Left cardiac atrium (tissue), 4 donors: Measurements from ENCODE around the gene AATK. TPM values are rescaled to one million over a fixed set of nuclear protein-coding genes. Genes with fewer than 3 reads are reported as not detected.
"Not testable (repeated sequence)": the region's sequence is repeated elsewhere in the genome, so short reads cannot be mapped to it uniquely, and the experiment has no call there.

Experiments
- ATAC-seq, 2 donors: fragments of 200-7000 bp; cut with Tn5 transposase; one replicate each; pipeline ENCODE4 v1.9.1; 2020; ENCODE audit warnings: mild to moderate bottlenecking in 2 of 2, moderate library complexity in 2 of 2
- DNase-seq: peaks from one replicate; pipeline ENCODE4 v3.0.0-alpha.2; 2020
- intact Hi-C, 2 donors: fragments of 100-400 bp; cut with DNase I; formaldehyde crosslinking; loops; one replicate each; pipeline versions ENCODE4 v1.14.1 to v1.15.1; 2022 to 2023
- total RNA-seq, 2 donors: library from RNA; stranded (reverse); fragmentation: NEBNext Ultra II Directional; extraction: Animal tissue kit (Norgen Biotek cat#: 25700); gene quantifications; one replicate each; pipeline ENCODE4 v1.2.1, GENCODE V29; 2021
- donor health status: DM: no; HTN: yes; CAD: no.
- donor health status: DM: no; HTN: yes; CAD: no; lungs with severe emphysema.
- donor health status: DM: yes; HTN: yes; CAD: no.
- donor health status: Dilated cardiomyopathy.

AATK gene
- total RNA-seq, 2 donors from 2014 or later: 8.3 to 12.7 TPM

DNA sequence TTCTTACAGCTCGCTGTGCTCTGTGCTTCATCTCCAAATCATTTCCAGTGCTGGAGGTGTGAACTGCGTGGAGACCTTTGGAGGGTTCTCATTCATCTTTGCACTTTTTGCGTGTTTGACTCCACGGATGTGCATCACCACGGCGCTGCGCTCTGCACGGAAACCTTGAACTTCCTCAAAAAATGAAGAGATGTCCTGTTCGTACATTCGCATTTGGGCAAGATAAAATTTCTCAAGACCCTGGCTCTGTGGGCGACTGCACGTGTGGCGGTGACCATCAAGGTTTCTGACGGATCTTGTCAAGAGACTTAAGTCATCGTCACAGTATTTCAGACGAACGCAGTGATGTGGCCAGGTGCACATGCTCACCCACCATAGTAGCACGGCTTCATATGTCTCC lies 11.1 kb downstream of the AATK start:
- no peak for ATAC-seq
- intact Hi-C loops: no loop called here
- no peak for DNase-seq

DNA sequence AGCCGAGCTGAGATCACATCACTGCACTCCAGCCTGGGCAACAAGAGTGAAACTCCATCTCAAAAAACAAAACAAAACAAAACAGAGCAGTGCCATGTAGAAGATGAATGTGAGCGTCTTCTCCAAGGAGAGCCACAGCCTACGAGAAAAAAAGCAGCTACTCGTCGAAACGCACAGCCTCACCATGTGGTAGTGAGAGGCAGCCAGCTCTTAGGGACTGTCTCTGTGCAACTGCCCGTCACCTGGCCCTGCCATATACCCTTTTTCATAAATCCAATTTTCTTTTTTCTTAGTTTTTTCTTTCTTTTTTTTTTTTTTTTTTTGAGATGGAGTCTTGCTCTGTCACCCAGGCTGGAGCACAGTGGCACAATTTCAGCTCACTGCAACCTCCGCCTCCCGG lies 12.0 kb downstream of the AATK start:
- ATAC-seq, intact Hi-C loops, DNase-seq: not testable (repeated sequence)

DNA sequence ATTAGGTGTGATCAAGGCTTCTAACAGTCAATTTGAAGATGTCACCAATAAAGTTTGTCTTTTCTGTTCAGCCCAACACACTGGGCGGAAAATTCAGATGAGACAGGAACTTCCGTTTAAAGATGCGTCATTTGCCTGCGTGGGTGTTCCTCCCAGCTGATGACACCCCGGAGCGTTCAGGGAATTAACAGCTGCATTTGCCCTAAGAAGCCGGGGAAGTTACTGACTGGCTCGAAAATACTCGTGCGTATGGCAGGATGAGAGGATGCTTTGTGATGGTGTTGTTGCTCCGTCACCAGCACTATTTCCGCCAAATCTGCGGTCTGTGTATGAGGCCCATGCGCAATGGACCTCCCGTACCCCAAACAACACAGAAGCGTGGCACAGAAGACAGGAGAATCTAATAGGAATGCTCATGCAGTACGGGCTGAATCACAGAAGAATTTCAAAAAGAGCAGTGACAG lies 12.6 kb downstream of the AATK start:
- DNase-seq: no peak
- ATAC-seq: no peak
- intact Hi-C loops: no loop called here

DNA sequence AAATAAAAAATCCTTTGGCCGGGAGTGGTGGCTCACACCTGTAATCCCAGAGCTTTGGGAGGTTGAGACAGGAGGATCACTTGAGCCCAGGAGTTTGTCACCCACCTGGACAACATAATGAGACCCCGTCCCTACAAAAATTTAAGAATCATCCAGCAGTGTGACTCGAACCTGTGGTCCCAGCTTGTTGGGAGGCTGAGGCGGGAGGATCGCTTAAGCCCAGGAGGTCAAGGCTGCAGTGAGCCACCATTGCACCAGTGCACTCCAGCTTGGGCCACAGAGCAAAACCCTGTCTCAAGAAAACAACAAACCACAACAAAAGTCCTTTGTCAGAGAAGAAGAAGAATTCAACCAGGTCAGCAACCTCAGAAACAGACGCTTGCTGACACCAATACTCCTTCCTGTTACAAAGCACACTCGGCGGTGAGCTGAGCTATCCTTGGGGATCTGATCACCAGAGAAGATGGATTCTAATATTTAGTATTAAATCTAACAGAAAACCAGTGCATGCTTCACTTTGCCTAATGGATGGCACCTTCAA lies 13.7 kb downstream of the AATK start:
- no peak for ATAC-seq
- DNase-seq: no peak
- intact Hi-C loops: no loop called here

DNA sequence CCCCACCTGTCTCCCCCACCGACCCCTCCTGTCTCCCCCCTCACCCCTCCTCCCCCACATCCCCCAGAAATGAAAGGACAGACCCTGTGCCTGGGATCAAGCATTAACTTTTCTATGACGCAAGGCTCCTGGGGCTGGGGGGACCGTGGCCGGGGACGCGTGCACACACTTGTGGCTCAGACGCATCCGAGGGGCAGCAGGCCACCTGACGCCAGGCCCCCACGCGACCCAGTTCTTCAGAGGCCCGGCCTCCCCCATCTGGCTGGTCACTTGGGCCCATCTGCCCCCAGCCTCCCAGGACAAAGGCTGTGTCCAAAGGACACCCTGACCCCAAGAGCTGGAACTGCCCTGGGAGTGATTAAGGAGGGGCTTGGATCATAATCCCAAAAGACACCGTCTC lies 14.7 kb downstream of the AATK start:
- ATAC-seq (no peak), DNase-seq (no peak)
- intact Hi-C loops: no loop called here

DNA sequence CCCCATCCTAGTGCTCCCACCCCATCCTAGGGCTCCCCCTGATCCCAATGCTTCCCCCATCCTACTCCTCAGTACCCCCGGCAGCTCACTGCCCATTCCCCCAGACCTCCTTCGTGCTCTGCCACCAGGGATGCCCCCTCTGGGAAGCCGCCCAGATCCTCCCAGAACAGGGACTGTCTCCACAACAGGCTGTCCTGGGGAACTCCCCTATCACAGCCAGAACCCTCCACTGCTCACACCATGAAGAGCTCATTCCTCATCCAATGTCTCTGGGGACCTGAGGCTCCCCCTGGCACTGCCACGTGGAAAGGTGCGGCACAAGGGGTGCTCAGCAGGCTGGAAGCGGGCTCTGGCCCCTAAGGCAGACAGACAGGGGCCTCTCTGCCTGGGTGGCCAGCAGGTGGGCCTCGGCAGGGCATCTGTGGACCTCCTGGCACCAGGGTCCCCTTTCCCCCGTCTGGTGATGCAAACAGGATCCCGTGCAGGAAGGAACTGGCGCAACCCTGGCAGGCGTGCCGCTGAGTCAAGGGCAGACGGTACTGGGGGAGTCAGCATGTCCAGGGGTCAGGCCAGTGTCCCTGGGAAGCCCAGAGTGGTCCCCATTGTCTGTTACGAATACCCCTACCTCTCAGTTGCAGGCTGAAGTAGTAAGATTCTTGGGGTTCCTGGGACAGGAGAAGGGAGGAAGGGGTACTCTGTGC lies 15.5 kb downstream of the AATK start:
- intact Hi-C loops: no loop called here
- ATAC-seq: peak; percentile 23 to 55
- DNase-seq: no peak

DNA sequence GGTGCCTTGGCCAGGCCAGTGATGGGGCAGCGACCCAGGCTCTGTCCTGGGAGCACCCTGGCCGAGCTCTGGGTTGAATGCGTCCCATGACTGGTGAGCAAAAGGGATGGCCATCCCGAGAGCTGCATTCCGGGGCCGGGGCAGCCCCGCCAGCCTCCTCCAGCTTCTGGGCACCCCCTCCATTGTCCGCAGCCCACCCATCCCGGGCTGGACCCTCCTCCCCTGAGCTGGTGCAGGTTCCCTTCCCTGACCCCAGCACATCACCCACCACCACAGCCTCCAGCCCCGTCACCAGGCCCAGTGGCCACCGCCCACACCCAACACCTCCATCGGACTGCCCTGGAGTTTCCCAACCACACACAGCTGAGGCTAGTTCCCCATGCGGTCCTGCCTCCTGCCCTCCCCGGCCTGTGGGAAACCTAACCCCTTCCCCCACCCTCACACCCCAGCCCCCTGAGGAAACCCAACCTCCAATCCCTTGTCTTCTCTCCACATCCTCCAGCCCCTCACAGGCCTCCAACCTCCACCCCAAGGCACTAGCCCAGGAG lies 17.0 kb downstream of the AATK start:
- ATAC-seq (peak in 1 of 2 donors; percentile 24), DNase-seq (no peak)
- intact Hi-C loops: loop anchor here (5.0 to 10.0 kb wide), 2 partner anchors 53 to 56 kb away; no protein-coding TSS in a partner anchor

DNA sequence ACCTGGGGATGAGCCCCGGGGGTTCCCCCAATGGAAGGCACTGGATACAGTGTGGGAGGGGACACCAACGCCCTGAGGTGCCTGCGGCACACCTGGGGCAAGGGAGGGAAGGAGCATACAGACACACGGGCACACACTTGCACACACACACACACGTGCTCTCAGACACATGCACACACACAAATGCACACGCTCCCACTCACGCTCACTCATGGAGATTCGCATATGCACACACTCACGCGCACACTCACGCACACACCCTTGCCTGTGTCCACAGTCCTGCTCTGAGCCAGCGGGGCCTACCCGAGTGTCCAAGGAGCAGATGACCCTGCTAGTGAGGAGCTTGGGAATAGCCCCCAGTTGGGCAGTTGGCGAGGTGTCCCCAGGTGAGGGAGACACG lies 17.4 kb downstream of the AATK start:
- no peak for DNase-seq
- no peak for ATAC-seq
- intact Hi-C loops: loop anchor here (5.0 to 10.0 kb wide), 2 partner anchors 54 to 56 kb away; no protein-coding TSS in a partner anchor

DNA sequence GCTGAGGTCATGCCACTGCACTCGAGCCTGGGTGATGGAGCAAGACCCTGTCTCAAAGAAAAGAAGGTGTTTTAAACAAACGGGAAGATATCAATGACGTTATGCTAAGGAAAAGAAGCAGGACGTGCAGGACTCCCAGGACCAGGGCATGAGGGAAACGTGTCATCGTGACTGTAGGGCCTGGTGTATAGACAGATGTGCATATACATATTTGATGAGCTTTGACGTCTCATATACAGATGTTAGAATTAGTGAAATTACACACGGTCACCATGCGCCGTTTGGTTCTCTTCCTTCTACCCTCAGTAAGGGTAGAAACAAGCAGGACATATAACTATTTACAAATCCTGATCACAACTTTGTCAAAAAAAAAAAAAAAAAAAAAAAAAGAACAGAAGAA lies 18.3 kb downstream of the AATK start:
- DNase-seq: no peak
- ATAC-seq: no peak
- intact Hi-C loops: loop anchor here (5.0 to 10.0 kb wide), 2 partner anchors 55 to 57 kb away; no protein-coding TSS in a partner anchor

DNA sequence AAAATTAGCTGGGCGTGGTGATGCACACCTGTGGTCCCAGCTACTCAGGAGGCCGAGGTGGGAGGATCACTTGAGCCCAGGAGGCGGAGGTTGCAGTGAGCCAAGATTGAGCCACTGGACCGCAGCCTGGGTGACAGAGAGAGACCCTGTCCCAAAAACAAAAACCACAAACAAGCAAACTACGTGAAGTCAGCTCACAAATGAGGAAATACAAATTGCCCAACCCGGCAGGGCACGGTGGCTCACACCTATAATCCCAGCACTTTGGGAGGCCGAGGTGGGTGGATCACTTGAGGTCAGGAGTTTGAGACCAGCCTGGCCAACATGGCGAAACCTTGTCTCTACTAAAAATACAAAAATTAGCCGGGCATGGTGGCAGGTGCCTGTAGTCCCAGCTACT lies 19.8 kb downstream of the AATK start:
- not testable (repeated sequence) for DNase-seq, ATAC-seq
- intact Hi-C loops: loop anchor here (5.0 to 10.0 kb wide), 2 partner anchors 56 to 59 kb away; no protein-coding TSS in a partner anchor

DNA sequence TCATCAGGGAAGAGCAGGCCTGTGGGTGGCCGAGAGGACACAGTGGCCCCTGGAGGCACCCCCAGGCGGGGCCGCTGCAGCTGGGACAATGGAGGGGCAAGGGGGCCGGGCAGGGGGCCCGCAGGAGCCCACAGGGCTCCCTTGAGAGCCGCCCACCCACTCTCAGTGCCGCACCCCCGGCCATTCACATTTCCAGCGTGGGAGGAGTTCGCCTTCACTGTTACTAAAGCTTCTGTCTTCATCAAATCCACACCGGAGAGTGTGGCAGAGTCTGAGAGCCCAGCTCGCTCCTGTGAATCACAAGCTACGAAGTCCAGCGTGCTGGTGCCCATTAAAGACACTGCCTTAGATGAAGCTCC lies 21.6 kb downstream of the AATK start:
- no peak for ATAC-seq
- intact Hi-C loops: loop anchor here (2.0 to 10.0 kb wide), 3 partner anchors 60 to 98 kb away; no protein-coding TSS in a partner anchor
- DNase-seq: no peak

DNA sequence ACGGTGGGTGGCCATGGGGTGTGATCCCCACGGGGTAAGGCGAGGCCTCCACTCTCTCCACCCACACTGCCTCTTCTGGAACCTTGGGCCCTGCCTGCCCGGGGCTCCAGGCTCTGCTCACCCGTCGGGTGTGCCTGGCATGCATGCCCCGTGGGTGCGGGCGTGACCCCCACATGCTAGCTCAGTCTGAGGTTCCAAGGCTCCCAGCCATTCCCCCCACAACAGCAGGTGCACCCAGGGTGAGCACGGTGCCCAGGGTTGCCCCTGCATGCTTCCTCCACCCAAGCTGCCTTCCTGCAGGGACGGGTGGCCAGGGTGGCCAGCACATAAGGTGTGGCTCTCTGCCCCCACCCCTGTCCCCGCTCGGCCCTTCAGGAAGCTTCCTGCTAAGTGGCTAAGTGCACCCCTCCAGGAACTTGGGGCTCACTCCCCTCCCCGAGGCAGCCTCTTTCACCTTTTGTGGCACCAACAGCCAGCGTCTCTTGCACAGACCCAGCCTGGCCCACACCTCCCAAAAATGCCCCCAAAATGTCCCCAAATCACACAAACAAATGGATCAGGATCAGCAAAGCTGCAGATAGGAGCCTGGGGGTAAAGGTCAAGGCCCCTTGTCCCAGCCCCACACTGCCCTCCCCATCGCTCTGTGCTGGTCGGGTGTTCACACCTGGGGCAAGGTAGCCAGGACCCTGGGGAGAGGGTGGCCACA lies 22.2 kb downstream of the AATK start:
- ATAC-seq (no peak), DNase-seq (no peak)
- intact Hi-C loops: loop anchor here (2.0 to 10.0 kb wide), 3 partner anchors 61 to 99 kb away; no protein-coding TSS in a partner anchor

DNA sequence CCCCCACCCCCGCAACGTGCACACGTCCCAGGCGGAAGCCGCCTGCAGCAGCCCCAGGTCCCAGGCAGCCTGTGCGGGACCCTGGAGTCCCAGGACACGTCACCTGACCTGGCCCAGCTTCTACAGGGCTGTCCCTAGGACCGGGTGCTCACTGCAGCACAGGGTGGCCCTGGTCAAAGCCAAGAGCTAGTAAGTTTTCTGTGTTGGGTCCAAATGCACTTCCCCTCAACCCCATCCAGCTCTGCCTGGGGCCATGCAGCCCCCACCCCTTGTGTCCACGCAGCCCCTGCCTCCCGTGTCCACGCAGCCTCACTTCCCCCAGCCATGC lies 22.9 kb downstream of the AATK start:
- peak; percentile 14 to 16 for ATAC-seq
- DNase-seq: no peak
- intact Hi-C loops: loop anchor here in 1 of 2 donors (5.0 to 10.0 kb wide), 2 partner anchors 62 to 99 kb away; no protein-coding TSS in a partner anchor

DNA sequence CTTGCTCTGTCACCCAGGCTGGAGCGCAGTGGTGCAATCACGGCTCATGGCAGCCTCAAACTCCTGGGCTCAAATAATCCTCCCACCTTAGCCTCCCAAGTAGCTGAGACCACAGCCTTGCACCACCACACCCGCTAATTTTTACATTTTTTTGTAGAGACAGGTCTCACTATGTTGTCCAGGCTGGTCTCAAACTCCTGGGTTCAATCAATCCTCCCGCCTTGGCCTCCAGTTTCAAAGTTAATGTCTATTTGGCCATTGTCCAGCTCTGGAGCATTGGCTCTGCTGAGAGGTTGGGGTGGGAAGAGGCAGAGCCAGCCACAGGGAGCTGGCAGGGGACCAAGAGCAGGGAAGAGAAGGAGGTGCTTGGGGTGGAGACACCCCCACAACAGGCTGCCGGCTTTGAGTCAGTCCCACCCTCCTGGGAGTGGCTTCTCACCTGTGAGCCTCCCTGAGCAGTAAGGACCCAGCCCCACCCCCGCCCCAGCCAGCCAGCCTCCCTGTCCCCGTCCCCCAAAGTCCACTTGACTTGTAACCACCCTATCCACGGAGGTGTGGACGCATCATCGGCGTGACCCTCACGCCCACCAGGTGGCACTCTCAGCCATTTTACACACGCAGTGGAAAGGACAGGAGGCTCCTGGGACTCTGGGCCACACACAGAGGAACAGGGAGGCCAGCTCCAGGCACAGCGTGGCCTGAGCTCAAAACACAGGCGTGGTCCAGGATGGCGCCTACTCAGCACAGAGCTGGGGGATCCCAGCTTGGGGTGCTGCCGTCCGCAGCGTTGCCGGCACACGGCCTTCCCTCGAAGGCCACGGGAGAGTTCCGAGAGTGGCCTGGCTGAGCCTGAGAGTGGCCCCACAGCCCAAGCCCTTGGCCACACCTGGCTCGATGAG lies 23.5 kb downstream of the AATK start:
- DNase-seq (peak; percentile 86), ATAC-seq (peak; percentile 92 to 96)
- intact Hi-C loops: loop anchor here in 1 of 2 donors (5.0 to 10.0 kb wide), 2 partner anchors 62 to 100 kb away; no protein-coding TSS in a partner anchor

DNA sequence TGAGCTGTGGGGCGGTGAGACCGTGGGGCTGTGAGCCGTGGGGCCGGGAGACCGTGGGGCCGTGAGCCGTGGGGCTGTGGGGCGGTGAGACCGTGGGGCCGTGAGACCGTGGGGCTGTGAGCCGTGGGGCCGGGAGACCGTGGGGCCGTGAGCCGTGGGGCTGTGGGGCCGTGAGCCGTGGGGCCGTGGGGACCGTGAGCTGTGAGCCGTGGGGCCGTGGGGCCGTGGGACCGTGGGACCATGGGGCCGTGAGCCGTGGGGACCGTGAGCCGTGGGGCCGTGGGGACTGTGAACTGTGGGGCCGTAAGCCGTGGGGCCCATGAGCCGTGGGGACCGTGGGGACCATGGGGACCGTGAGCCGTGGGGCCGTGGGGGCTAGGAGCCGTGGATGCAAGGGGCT lies 25.3 kb downstream of the AATK start:
- intact Hi-C loops: loop anchor here in 1 of 2 donors (5.0 to 10.0 kb wide), 2 partner anchors 64 to 102 kb away; no protein-coding TSS in a partner anchor
- no peak for DNase-seq

DNA sequence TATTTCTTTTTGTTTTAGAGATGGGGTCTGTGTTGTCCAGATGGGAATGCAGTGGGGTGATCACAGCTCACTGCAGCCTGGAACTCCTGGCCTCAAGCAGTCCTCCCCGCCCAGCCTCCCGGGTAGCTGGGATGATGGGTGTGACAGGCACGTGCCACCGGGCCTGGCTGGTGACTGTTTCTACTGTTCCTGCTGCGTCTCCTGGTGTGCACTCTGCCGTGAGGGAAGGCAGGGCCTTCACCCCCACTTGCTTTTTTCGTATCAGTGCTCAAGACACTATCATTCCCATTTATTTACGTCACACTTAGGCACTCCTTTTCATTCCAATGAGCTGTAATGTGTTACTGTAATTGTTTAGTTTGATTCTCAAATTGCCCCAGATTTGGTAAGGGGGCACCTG lies 26.0 kb downstream of the AATK start:
- DNase-seq: no peak
- intact Hi-C loops: loop anchor here in 1 of 2 donors (5.0 to 10.0 kb wide), 2 partner anchors 65 to 102 kb away; no protein-coding TSS in a partner anchor
- ATAC-seq: no peak

More for the DNA sequence above, 25.3 kb downstream of the AATK start:
- ATAC-seq: no peak

DNA sequence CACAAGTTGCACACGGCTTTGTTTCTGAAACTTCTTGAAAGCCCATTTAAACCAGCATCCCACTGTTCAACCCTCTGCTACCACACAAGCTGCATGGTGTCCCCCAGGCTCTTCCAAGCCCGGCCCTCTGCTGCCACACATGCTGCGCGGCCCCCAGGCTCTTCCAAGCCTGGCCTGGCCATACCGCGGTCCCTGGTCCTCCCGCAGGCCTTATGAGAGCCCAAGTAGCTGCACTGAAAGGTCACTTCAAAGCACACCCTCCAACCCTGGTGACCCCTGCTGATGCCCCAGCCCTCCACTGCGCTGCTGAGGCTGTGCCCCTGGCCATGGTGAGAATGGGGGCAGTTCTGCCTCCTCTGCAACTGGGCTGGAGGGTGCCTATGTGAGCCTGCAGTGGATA lies 26.6 kb downstream of the AATK start:
- DNase-seq (no peak), ATAC-seq (no peak)
- intact Hi-C loops: no loop called here

DNA sequence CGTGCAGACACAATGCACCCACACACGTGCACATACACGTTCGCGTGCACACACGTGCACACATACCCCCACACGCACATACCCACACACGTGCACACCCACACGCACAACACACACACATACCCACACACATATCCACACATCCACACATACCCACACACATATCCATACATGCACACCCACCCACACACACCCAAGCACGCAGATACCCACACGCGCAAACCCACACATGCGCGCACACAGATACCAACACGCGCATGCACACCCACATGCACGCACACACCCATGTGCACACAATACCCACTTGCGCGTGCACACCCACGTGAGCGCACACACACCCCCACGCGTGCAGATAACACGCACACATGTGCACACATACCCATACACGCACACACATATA lies 27.5 kb downstream of the AATK start:
- no peak for DNase-seq
- no peak for ATAC-seq
- intact Hi-C loops: no loop called here

DNA sequence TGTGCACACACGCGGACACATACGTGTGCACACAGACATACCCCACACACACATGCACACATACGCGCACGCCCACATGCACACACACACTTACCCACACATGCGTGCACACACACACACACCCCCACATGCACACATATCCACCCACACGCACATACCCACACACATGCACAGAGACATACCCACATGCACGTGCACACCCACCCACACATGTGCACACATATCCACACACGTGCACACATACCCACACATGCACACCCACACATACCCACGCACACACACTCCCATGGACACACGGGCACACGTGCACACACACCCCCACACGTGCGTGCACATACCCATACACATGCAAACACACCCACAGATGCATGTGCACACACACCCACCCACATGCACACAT lies 27.9 kb downstream of the AATK start:
- intact Hi-C loops: no loop called here
- DNase-seq (no peak), ATAC-seq (no peak)
